ENCODE results near the gene UBB.

The UBB gene

GRCh38 chr17:16418685-16419068, 37.8 kb downstream of the UBB start:
- no peak for DNase-seq
- Mint-ChIP-seq H3K4me3 (peak overlapping the region; percentile 45 to 60), H3K36me3 (peaks cover 41 to 64% of the 10 kb centered on the region in 2 donors), H3K4me1 (peaks cover 28 to 54% of the 10 kb centered on the region in 2 donors), H3K27me3 (no peaks in the 10 kb centered on the region), H3K27ac (peak overlapping the region; percentile 87), H3K9me3 (no peaks in the 10 kb centered on the region)
- no peak for ATAC-seq (replicated peaks)

GRCh38 chr17:16419074-16419928, 38.4 kb downstream of the UBB start:
- H3K36me3 Mint-ChIP-seq: peaks cover 41 to 61% of the 10 kb centered on the region in 2 donors
- H3K9me3 Mint-ChIP-seq: no peaks in the 10 kb centered on the region
- H3K4me1 Mint-ChIP-seq: peaks cover 28 to 54% of the 10 kb centered on the region in 2 donors
- DNase-seq: no peak
- ATAC-seq (replicated peaks): peak; percentile 48 to 49
- H3K27me3 Mint-ChIP-seq: no peaks in the 10 kb centered on the region
- peak overlapping the region; percentile 45 to 60 for H3K4me3 Mint-ChIP-seq
- H3K27ac Mint-ChIP-seq: peak overlapping the region; percentile 87

GRCh38 chr17:16419929-16420271, 39.0 kb downstream of the UBB start:
- ATAC-seq (replicated peaks): no peak
- no peak overlapping the region for H3K27ac Mint-ChIP-seq
- peak overlapping the region in 1 of 2 donors; percentile 60 for H3K4me3 Mint-ChIP-seq
- no peak for DNase-seq
- no peaks in the 10 kb centered on the region for H3K27me3 Mint-ChIP-seq
- H3K9me3 Mint-ChIP-seq: no peaks in the 10 kb centered on the region
- peaks cover 37 to 55% of the 10 kb centered on the region in 2 donors for H3K36me3 Mint-ChIP-seq
- peaks cover 24 to 48% of the 10 kb centered on the region in 2 donors for H3K4me1 Mint-ChIP-seq

GRCh38 chr17:16422416-16422815, 41.5 kb downstream of the UBB start:
- ATAC-seq (replicated peaks) (no peak), DNase-seq (no peak)
- peak overlapping the region; percentile 28 for H3K27ac Mint-ChIP-seq
- no peaks in the 10 kb centered on the region for H3K9me3 Mint-ChIP-seq
- H3K4me1 Mint-ChIP-seq: peaks cover 16 to 35% of the 10 kb centered on the region in 2 donors
- H3K36me3 Mint-ChIP-seq: peaks cover 40 to 56% of the 10 kb centered on the region in 2 donors
- no peak overlapping the region for H3K4me3 Mint-ChIP-seq
- H3K27me3 Mint-ChIP-seq: no peaks in the 10 kb centered on the region

- H3K36me3 Mint-ChIP-seq: peaks cover 39 to 47% of the 10 kb centered on the region in 2 donors
- ATAC-seq (replicated peaks) (no peak), DNase-seq (no peak)
- H3K4me1 Mint-ChIP-seq: peaks cover 12 to 26% of the 10 kb centered on the region in 2 donors
- H3K27me3 Mint-ChIP-seq: no peaks in the 10 kb centered on the region
- H3K9me3 Mint-ChIP-seq: no peaks in the 10 kb centered on the region
- H3K4me3 Mint-ChIP-seq: no peak overlapping the region
- no peak overlapping the region for H3K27ac Mint-ChIP-seq
Observed at GRCh38 chr17:16423226-16423872, 42.5 kb downstream of the UBB start.

- H3K4me3 Mint-ChIP-seq: no peak overlapping the region
- H3K4me1 Mint-ChIP-seq: peaks cover 2 to 11% of the 10 kb centered on the region in 2 donors
- no peaks in the 10 kb centered on the region for H3K27me3 Mint-ChIP-seq
- H3K27ac Mint-ChIP-seq: no peak overlapping the region
- no peaks in the 10 kb centered on the region for H3K9me3 Mint-ChIP-seq
- no peak for DNase-seq
- no peak for ATAC-seq (replicated peaks)
- peaks cover 36 to 45% of the 10 kb centered on the region in 2 donors for H3K36me3 Mint-ChIP-seq
Observed at GRCh38 chr17:16425202-16425601, 44.3 kb downstream of the UBB start.

GRCh38 chr17:16425698-16426659, 45.1 kb downstream of the UBB start:
- Mint-ChIP-seq H3K27ac (no peak overlapping the region), H3K9me3 (no peaks in the 10 kb centered on the region), H3K27me3 (no peaks in the 10 kb centered on the region), H3K4me3 (no peak overlapping the region), H3K4me1 (peaks cover 2 to 4% of the 10 kb centered on the region in 2 donors), H3K36me3 (peaks cover 39 to 48% of the 10 kb centered on the region in 2 donors)
- ATAC-seq (replicated peaks) (no peak), DNase-seq (no peak)

- no peak overlapping the region for H3K27ac Mint-ChIP-seq
- no peaks in the 10 kb centered on the region for H3K27me3 Mint-ChIP-seq
- DNase-seq (no peak), ATAC-seq (replicated peaks) (no peak)
- peaks cover 2 to 4% of the 10 kb centered on the region in 2 donors for H3K4me1 Mint-ChIP-seq
- H3K4me3 Mint-ChIP-seq: no peak overlapping the region
- H3K36me3 Mint-ChIP-seq: peaks cover 37 to 48% of the 10 kb centered on the region in 2 donors
- H3K9me3 Mint-ChIP-seq: no peaks in the 10 kb centered on the region
Observed at GRCh38 chr17:16427020-16427419, 46.1 kb downstream of the UBB start.

- Mint-ChIP-seq H3K27ac (peak overlapping the region; percentile 37), H3K27me3 (no peaks in the 10 kb centered on the region), H3K4me3 (no peak overlapping the region), H3K36me3 (peaks cover 42 to 52% of the 10 kb centered on the region in 2 donors), H3K4me1 (peaks cover 2 to 4% of the 10 kb centered on the region in 2 donors), H3K9me3 (no peaks in the 10 kb centered on the region)
- DNase-seq: no peak
- peak; percentile 65 to 75 for ATAC-seq (replicated peaks)
Observed at GRCh38 chr17:16428098-16428882, 47.4 kb downstream of the UBB start.

GRCh38 chr17:16429083-16429482, 48.2 kb downstream of the UBB start:
- peaks cover 2 to 4% of the 10 kb centered on the region in 2 donors for H3K4me1 Mint-ChIP-seq
- no peak for ATAC-seq (replicated peaks)
- H3K27me3 Mint-ChIP-seq: no peaks in the 10 kb centered on the region
- no peaks in the 10 kb centered on the region for H3K9me3 Mint-ChIP-seq
- no peak overlapping the region for H3K4me3 Mint-ChIP-seq
- H3K27ac Mint-ChIP-seq: peak overlapping the region; percentile 77
- no peak for DNase-seq
- H3K36me3 Mint-ChIP-seq: peaks cover 46 to 54% of the 10 kb centered on the region in 2 donors

- no peak for ATAC-seq (replicated peaks)
- Mint-ChIP-seq H3K27me3 (no peaks in the 10 kb centered on the region), H3K9me3 (no peaks in the 10 kb centered on the region), H3K4me3 (no peak overlapping the region), H3K4me1 (peaks cover 5 to 13% of the 10 kb centered on the region in 2 donors), H3K27ac (no peak overlapping the region), H3K36me3 (peaks cover 45 to 54% of the 10 kb centered on the region in 2 donors)
- DNase-seq: no peak
Observed at GRCh38 chr17:16430650-16431049, 49.8 kb downstream of the UBB start.

- H3K4me3 Mint-ChIP-seq: no peak overlapping the region
- H3K36me3 Mint-ChIP-seq: peaks cover 38 to 53% of the 10 kb centered on the region in 2 donors
- no peak for DNase-seq
- peaks cover 13 to 22% of the 10 kb centered on the region in 2 donors for H3K4me1 Mint-ChIP-seq
- ATAC-seq (replicated peaks): no peak
- H3K27me3 Mint-ChIP-seq: no peaks in the 10 kb centered on the region
- H3K27ac Mint-ChIP-seq: peak overlapping the region; percentile 28
- H3K9me3 Mint-ChIP-seq: no peaks in the 10 kb centered on the region
Observed at GRCh38 chr17:16432017-16432416, 51.1 kb downstream of the UBB start.

Data from stimulated activated naive B cell treated with anti-CD40 and anti-IgM and Interleukin-4, amounts not matched to agents 10 μg/mL and 1 μg/mL and 100 μg/mL, for 72 hours (primary cell).